GM18861 (cell line): ENCODE data around the gene TMEM200C.

Source experiments
- ATAC-seq: cut with Tn5 transposase; IDR thresholded peaks from one replicate; pipeline ENCODE4 v1.9.1; 2021; ENCODE audit not compliant: unreplicated experiment

Gene TMEM200C

DNA sequence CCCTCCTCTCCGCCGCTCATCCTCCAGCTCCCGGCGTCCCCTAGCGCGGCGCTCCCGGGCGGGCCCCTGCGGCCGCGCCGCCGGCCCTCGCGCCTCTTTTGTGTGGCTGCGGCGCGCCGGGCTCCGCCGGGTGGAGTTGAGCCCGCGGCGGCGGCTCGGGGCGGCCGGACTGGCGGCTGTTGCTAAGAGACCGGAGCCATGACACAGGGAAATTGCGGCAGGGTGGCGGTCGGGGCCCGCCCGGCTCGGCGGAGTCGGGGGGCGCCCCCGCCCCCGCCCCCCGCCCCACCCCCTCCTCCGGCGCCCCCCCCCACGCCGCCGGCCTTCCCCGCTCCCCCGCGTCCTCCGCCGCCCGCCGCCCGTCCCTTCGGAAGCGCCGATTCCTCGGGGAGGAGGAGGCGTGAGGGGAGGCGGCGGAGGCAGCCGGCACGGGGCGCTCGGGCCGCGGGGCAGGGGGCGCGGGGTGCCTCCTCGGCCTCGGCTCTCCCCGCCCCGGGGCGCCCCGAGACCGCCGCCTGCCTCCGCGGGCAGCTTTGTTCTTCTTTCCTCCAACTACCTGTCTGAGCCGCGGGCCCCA lies at the start of gene TMEM200C:
Gene TMEM200C, minus strand, starts transcription at position 224 of the 577 bp plus-strand sequence. CDS start 3,459 bp downstream, outside the sequence.
- ATAC-seq = no peak

DNA sequence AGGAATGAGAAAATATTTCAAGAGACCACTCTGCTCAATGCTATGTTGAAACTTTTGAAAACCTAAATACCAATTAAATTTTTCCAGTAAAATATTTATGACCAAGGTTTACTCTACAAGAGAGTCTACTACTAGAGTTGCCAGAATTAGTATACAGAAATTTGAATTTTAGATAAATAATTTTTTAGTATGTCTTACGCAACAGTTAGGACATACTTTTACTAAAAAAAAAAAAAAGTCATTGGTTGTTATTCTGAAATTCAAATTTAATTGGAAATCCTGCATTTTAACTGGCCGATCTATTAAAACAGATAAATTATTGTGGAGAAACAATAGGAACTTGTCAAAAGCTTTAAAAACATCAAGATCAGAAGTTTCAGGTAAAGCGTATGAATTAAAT lies 49.1 kb upstream of the TMEM200C start:
- no peak for ATAC-seq

DNA sequence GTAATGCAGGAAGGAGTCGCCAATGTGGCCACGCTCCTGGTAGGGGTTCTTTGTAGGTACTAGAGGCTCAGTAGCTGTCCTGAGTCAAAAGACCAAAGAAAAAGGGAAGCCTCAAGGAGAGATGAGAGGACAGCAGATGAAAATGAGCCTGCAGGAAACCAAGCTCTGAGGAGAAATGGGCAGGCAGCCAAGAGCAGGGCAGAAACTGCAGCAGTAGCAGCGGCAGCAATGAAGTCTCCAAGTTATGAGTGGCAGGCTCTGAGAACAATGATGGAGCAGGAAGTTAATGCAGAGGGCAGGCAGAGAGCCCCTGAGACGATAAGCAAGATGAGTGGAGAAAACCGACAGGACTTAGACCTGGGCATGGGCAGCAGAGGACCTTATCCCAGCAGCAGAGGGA lies 48.2 kb upstream of the TMEM200C start:
- no peak for ATAC-seq

DNA sequence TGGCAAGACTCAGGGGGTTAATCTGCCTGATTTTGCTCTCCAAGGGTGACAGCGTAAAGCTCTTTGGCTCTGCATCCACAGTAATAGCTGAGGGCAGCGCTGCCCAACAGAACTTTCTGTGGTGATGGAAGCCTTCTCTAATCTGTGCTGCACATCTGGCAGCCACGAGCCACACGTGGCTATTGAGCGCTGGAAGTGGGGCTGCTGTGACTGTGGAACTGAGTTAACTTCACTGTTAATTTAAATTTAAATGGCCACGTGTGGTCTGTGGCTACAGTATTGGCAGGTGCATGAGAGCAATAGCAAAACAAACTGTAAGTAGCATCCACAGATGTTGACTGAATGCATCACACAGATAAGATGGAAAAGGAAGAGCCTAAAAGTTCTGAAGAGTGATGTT lies 47.3 kb upstream of the TMEM200C start:
- ATAC-seq = no peak

DNA sequence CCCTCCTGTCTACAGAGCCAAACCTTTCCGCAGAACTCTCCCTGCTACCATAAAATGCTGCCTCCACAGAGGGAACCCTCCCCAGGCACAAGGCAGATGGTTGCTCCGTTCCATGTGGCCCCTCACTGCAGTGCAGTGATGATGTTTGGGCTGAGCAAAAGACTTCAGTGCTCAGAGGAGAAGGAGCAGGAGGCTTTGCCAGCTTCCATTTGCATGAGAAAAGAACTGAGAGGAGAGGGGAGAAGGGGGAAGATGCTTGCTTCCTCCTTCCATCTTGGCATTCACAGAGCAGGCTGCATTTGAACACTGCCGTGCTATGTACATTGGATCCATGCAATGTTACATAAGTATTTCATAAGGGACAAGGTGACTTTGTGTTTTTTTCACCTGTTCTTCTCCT lies 46.6 kb upstream of the TMEM200C start:
- ATAC-seq = no peak

DNA sequence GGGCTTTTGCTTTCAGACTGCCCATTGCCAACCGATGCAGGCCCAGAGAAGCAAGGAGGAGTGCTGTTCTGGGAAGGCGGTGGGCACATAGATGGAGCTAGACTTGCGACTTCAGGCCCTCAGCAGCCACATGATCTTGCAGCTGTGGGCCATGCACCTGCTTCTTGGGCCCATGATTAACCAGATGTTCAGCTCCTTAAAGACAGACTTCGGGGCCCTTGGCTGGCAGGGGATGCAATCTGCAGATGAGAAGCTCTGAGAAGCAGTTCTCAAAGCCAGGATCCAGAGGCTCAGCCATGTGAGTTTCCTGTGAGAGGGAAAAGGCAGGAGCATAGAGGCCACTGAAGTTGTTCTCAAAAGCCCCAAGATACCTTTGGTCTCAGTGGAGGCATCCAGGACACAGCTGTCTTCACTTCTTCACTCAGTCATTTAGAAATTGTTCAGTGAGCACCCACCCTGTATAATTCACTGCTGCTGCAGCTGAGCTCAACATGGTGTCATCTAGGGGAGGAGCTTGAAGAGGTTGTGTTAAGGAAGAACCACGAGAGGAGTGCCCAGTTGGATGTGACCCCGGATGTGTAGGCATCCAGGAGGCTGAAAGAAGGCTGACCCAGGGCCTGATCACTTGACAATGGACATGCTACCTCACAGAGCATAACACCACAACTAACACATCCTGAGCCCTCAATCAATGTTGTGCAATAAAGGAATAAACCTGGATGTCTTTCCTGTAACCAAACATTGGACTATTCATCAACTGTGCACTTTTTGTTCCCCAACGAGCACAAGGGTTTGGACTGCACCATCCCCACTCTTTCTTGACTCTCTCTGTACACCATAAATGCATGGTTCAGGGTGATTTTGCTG lies 44.7 kb upstream of the TMEM200C start:
- ATAC-seq = no peak

DNA sequence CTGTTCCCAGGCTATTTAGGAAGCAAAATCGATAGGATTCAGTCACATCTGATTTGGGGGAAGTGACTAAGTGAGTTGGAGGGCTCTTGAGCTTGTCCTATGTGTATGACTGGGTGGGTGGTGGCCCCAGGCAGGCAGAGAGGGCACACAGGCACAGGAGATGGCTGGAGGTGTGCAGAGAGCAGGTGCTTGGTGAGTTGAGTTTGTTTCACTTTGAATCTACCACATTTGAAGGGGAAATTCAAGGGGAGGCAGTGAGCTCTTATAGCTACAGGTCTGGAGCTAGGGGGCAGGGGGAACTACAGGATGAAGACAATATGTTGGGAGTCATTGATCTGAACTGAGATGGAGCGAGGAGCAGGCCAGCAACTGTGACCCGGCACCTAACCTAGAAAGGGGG lies 42.5 kb upstream of the TMEM200C start:
- ATAC-seq = no peak

DNA sequence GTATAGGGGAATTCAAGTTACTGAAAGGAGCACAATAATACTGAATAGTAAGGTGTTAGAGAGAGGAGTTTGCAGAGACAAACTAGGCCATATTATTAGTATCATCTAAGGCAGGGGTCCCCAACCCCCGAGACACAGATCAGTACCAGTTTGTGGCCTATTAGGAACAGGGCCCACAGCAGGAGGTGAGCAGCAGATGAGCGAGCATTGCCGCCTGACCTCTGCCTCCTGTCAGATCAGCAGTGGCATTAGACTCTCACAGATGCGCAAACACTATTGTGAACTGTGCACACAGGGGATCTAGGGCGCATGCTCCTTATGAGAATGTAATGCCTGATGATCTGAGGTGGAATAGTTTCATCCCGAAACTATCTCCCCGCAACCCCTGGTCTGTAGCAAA lies 41.8 kb upstream of the TMEM200C start:
- no peak for ATAC-seq

DNA sequence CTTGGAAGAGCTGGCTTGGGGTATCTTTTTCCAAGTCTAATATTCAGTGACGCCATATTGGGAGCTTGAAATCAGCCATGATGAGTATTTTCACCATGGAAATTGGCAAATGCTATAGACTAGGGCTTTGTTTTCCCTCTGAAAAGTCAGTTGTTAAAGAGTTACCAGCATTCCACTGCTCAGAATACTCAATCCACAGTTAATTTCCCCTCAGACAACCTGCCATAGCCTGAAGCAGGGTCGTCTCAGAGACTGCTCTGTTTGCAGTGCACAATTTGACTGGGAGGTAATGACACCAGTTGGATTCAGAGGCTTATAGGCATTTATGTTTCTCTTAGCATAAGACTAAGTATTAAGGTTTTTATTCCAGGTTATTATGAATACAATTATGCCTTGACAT lies 35.5 kb upstream of the TMEM200C start:
- no peak for ATAC-seq

DNA sequence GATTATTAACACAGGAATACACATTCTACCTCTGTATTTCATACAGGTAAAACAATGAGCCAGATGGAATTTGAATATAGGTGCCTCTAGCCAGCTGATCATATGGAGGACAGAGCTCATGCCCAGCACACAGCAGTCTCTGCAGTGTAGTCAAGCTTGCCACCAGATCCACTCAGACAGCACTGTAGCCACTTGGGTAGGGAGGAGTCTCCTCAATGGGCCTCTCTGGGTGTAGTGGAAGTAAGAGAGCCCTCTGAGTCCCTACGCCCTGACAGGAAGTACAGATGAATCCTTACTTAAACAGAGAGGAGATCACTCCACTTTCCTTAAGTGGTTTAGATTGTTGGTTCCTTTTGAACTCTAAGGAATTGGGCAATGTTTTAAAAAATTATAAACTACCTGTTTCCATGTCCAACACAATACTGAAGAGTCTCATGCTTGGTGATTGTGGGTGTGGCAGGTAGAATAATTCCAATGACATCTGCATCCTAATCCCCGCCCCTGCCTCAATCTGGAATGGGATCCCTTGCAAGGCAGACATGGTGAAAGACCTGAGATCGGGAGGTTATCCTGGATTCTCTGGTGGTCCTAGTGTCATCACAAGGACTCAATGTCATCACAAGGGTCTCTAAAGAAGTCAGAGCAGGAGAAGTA lies 23.0 kb upstream of the TMEM200C start:
- ATAC-seq = no peak

DNA sequence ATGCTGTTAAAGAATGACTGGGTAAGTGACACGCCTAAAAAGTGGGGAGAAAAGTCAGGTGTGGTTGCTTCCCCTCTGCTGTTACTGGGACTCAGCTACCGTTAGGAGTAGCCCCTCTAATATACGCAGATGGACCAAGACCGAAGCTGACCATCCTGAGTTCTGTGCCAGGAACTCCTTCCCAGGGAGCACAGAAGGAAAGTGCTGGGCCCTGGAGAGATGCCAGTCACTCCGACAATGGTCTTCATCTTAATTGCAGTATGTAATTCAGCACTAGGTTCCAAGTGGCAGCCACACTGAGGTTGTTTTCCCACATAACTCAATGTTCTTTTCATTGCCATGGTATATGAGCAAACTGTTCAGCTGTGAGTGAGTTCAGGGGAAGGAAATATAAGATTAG lies 19.6 kb upstream of the TMEM200C start:
- ATAC-seq = no peak

DNA sequence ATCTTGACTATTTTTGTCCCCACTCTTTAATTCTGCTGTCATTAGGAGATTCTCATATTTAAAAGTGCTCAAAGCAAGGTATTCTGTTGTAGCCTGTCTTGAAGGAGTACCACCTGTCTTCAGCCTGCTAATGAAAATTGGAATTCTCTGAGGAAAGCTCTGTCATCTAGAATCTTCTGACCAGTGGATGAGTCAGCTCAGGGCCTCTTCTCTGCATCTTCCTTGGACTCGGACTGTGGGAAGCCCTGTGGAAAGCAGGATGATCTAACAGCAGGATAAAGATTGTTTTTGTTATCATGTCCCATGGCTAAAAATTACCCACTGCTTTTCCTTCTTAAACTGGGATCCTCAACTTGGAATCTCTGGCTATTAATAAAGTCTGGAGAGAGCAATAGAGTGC lies 18.7 kb upstream of the TMEM200C start:
- no peak for ATAC-seq

DNA sequence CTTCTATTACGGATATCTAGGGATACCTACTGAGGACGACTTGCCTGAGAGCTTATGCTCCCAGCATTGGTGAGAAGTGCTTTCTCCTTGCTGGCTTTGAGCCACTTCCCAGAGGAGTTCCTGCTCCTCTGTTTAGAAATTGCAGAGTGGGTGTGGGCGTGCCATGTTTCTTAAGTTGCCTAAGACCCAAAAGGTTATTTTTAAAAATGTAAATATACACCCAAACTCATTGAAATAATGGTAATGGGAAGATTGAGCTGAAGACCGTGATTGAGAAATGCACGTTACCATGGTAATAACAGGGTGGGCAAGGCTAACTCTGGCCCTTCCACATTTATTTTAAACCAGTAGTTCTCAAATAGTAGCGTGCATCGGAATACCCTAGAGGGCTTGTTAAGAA lies 17.2 kb upstream of the TMEM200C start:
- ATAC-seq = no peak

DNA sequence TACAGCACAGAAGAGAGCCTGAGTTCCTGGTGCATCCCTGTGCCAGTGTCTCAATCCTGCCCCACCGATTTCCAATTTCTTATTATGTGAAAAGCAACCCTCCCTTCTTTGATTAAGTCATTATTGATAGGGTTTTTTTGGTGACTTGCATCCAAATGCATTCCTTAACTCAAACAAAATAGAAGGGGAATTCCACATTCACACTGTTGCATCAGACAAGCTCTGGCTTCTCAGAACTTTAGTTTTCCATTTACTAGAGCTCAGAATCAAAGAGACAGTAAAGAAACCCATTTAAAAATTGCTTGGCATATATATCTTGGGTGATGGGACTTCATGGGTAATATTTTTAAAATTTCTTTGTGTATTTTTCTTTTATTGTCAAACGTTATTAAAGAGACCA lies 13.8 kb upstream of the TMEM200C start:
- no peak for ATAC-seq

DNA sequence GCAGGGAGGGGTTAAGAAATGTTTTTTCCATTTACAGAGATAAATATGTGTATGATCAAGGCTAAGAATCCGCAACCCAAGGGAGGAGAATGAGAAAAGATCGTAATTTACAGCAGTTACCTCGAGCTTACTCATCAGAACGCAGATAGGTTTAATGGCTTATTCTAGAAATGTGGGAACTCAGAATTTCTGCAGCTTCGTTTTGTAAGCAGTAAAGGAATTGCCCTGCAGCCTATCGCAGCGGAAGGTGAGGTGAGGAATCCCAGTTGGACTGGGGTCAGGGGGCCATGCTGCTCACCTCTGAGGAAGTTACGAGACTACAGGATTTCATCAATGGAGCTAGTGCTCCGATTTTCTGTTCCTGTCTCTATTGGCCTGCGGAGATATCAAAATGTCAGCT lies 8.1 kb upstream of the TMEM200C start:
- no peak for ATAC-seq

DNA sequence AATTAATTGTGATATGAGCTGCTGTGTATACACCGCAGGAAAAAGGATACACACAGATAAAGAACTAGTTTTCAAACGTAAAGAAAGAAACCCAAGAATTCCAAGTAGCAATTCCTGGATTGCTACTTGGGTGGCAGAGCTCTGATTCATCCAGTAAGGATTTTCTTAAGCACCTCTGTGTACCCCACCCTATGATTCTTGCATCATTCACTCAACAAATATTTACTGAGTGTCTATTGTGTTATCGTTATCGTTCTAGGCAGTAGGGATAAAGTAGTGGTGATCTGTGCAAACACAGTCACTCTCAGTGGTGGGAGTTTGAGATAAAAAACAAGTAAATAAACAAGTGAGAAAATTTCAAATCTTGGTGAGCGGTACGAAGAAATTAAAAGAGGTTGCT lies 4.9 kb upstream of the TMEM200C start:
- no peak for ATAC-seq

DNA sequence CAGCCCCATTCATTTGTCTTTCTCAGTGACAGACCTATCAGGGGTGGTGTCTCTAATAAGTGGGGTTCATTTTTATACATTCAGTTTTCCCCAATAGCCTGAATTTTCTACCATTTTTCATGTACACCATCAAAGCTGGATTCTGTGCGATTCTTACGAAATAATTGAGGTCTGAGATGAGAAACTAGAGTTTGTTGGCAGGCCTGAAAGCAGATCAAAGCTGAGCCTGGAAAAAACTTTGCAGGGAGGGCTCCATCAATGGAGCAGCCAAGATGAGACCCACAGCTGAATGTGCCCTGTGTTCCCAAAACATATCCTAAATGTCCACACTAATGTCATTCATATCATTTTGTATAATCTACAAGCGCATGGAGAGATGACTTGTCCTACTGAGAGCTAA lies 4.5 kb upstream of the TMEM200C start:
- no peak for ATAC-seq

DNA sequence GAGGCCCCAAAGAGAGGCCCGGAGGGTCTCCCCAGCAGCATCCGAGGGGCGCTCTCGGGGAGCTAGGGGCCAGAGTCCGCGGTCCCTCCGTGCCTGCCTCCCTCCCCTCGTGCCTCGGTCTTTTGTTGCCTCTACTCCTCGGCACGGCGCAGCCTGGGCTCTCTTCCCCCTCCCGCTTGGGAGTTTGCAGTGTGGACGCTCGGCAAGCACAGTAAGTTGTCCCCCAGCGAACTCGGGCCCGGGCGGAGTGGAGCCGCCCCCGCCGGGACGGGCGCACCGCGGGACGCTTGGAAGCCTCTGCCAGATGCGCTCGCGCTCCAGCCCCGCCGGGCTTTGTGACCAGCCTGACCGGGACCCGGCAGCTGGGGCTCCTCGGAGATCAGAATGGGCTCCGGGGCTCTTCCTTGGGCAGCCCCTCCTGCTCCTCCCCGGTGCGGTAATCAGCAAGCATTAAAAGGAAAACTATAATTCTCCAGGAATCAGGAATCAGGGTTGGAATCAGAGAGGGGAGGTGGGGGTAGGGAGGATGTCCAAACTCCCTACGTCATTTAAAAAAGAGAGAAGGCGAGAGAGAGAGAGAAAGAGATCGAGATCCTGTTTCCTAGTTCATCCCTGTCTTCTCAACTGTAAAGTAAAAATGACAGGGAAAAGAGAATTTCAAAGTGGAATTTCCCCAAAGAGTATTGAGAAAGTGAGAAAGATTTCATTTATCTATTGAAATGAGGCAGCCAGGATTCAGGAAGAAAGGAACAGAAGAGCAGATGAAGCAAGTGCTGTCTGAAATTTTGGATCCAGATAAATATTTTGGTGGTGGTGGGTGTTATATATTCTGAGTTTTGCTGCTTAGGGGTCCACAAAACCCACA lies 786 bp upstream of the TMEM200C start:
- ATAC-seq = no peak

DNA sequence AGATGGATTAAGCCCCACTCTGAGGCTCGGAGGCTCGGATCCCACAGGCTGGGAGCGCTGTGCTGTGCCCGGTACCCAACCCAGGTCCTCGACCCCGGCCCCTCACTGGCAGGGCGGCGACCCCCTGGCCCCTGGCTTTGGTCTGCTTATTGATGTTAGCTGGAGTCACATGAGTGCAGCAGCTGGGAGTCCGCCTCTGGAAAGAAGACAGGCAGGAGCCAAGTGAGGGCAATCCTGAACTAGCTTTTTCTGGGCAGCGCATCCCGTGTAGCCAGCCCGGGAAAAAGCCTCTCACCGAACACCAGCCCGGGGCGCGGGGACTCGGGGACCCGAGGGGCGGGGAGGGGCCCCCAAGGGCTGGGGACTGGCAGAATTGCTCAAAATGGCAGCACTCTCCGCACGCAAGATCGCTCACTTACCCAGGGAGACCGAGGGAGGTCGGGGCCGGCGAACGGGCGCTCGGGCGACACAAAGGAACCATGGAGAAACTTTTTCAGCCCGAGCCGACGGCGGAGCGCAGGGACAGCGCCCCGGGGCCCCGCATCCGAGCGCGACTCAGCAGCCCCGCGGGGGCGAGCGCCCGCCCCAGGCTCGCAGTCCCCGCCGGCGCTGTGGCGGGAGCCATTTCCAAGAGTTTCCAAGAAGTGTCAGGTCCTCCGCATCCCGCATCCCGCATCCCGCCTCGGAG lies 567 bp downstream of the TMEM200C start:
- no peak for ATAC-seq

DNA sequence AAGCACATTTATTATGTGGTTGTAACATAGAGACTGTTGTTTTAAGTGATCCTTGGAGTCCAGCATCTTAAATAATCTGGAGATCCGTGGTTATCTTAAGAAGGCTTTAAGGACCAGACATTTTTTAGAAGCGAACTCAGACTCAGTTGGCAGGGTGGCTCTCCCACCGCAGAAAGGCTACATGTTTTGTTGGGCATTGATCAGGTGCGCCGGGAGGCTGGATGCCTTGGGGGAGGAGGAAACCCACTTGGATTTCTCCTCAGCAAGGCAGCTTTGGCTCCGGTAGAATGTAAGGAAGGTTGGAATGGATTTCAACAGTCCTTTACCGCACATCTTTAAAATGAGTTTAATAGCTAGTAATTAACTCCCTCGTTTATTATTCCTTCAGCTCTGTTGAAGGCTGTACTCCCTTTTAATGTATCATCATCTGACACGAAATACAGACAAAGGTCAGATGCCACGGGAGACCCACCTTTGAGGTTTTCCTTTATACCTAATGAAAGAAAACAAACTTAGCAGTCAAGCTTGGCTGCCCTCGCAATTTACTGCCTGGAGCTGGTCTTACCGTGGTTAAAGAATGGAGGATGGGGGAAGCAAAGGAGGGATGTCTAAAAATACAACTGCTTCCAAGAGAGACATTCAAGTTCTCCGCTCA lies 1.2 kb downstream of the TMEM200C start:
- ATAC-seq = no peak
